ENCODE measurements around the gene YPEL3. TPM values are rescaled to one million over a fixed set of nuclear protein-coding genes. Genes with fewer than 3 reads are reported as not detected.

Gene YPEL3
- polyA plus RNA-seq, 2 of the 4 experiments (the other 2 are of a cell fraction), result 4.5 to 8.1 TPM

GRCh38 chr16:30049871-30050270 is 46.1 kb downstream of the YPEL3 start (continued):
- no peak for TF ChIP-seq FOSL2 (IDR thresholded peaks at IDR 0.05)
- no peak for TF ChIP-seq FOSL2 (CRISPR knock-in tag; IDR thresholded peaks at IDR 0.05)
- no peak for TF ChIP-seq ZC3H11A (IDR thresholded peaks at IDR 0.05)
- no peak for TF ChIP-seq FOSB (CRISPR knock-in tag; IDR thresholded peaks at IDR 0.05)
- TF ChIP-seq BHLHE40 (IDR thresholded peaks at IDR 0.05; ENCODE audit: low read depth, low read length), result no peak
- no peak for TF ChIP-seq FOXS1 (CRISPR knock-in tag; IDR thresholded peaks at IDR 0.05)

- Histone ChIP-seq H3K27ac (no peak overlapping the region), H3K4me1 (no peaks in the 10 kb centered on the region), H3K4me2 (no peak overlapping the region), H3K4me3 (no peak overlapping the region), H3K9me3 (no peaks in the 10 kb centered on the region)
- ATAC-seq (0 out of 6 replicates have a peak, but pooled peaks of 1 of the 2 experiments have one; percentile 22), FAIRE-seq (no peak), DNase-seq (ENCODE audit: low read depth in 1 of 2, low spot score in 1 of 2) (no peak)
- POLR2A ChIA-PET, result no interaction called here
- no peak for TF ChIP-seq E2F6 (IDR thresholded peaks at IDR 0.05; ENCODE audit: borderline replicate concordance, low read depth)
- TF ChIP-seq ZFP36 (IDR thresholded peaks at IDR 0.05; ENCODE audit: borderline replicate concordance, partially characterized antibody), result peak; percentile 4
- no peak for TF ChIP-seq EHMT2 (IDR thresholded peaks at IDR 0.05; ENCODE audit: low read depth)
- peak; percentile 28; the same call in 1 of the 2 replicates for TF ChIP-seq KDM1A (IDR thresholded peaks at IDR 0.05; ENCODE audit: low read depth)
- 92% methylated on average over 1 of the region's 1 CpG for WGBS (ENCODE audit: missing lambda C conversion rate)
- CTCF ChIA-PET, result interaction anchor here (0.8 to 4.6 kb wide), 4 partner anchors 9 to 46 kb away, joined by 3 to 34 read pairs (median 5); partner anchors contain the start of genes TBX6 and TLCD3B
Observed at GRCh38 chr16:30046588-30046987, 49.4 kb downstream of the YPEL3 start.

- TF ChIP-seq CBX2 (IDR thresholded peaks at IDR 0.05; ENCODE audit: borderline replicate concordance, low read depth) (no peak), KDM1A (IDR thresholded peaks at IDR 0.05; ENCODE audit: low read depth) (no peak), EP300 (IDR thresholded peaks at IDR 0.05) (no peak), RFX5 (IDR thresholded peaks at IDR 0.05) (no peak), HOXA7 (CRISPR knock-in tag; IDR thresholded peaks at IDR 0.05) (no peak), NR3C1 (IDR thresholded peaks at IDR 0.05) (no peak), NPAS2 (CRISPR knock-in tag; IDR thresholded peaks at IDR 0.05; ENCODE audit: borderline replicate concordance) (no peak), EHMT2 (IDR thresholded peaks at IDR 0.05; ENCODE audit: low read depth) (no peak), FOSB (CRISPR knock-in tag; IDR thresholded peaks at IDR 0.05) (no peak), KDM5A (IDR thresholded peaks at IDR 0.05) (no peak)
- Histone ChIP-seq H3K27ac (no peak overlapping the region), H3K4me2 (no peak overlapping the region), H3K4me1 (no peaks in the 10 kb centered on the region), H3K9me3 (no peaks in the 10 kb centered on the region), H3K4me3 (no peak overlapping the region)
- ATAC-seq (peak; percentile 24 to 30; a peak in 1 of 6 replicates), DNase-seq (ENCODE audit: low read depth in 1 of 2, low spot score in 1 of 2) (no peak), FAIRE-seq (no peak)
- ChIA-PET POLR2A (no interaction called here), CTCF (interaction anchor here (0.8 to 4.6 kb wide), 4 partner anchors 9 to 46 kb away, joined by 3 to 34 read pairs (median 5); partner anchors contain the start of genes TBX6 and TLCD3B)
- WGBS (ENCODE audit: missing lambda C conversion rate), result 70% methylated on average over 8 of the region's 8 CpGs
Observed at GRCh38 chr16:30046178-30046577, 49.8 kb downstream of the YPEL3 start.

Other genes with a start within 250 kb of the YPEL3 start
- 64.0 and 84.3 TPM in 2 replicates for gene CDIPT, start 233.0 kb downstream of the YPEL3 start, polyA plus RNA-seq (2011; rRNA removed)
- gene CDIPT, start 233.0 kb downstream of the YPEL3 start, polyA plus RNA-seq (2017; fragmentation: RNase III; extraction: RNeasy Plus Mini Kit Qiagen cat#74134 plus additional on column Dnase treatment), result 60.3 to 72.1 TPM (median 71.2 TPM) in 3 replicates
- 4.3 and 5.1 TPM in 2 replicates for gene SEZ6L2, start 196.7 kb downstream of the YPEL3 start, polyA plus RNA-seq (2011; rRNA removed)
- gene SEZ6L2, start 196.7 kb downstream of the YPEL3 start, polyA plus RNA-seq (2017; fragmentation: RNase III; extraction: RNeasy Plus Mini Kit Qiagen cat#74134 plus additional on column Dnase treatment), result 9.0 to 12.6 TPM (median 11.4 TPM) in 3 replicates
- gene ASPHD1, start 195.7 kb downstream of the YPEL3 start, polyA plus RNA-seq (2011; rRNA removed), result 3.7 and 4.6 TPM in 2 replicates
- gene ASPHD1, start 195.7 kb downstream of the YPEL3 start, polyA plus RNA-seq (2017; fragmentation: RNase III; extraction: RNeasy Plus Mini Kit Qiagen cat#74134 plus additional on column Dnase treatment), result 20.6 to 22.2 TPM (median 21.6 TPM) in 3 replicates
- 14.6 and 15.3 TPM in 2 replicates for gene KCTD13, start 170.0 kb downstream of the YPEL3 start, polyA plus RNA-seq (2011; rRNA removed)
- gene KCTD13, start 170.0 kb downstream of the YPEL3 start, polyA plus RNA-seq (2017; fragmentation: RNase III; extraction: RNeasy Plus Mini Kit Qiagen cat#74134 plus additional on column Dnase treatment), result 11.9 to 13.3 TPM (median 12.7 TPM) in 3 replicates
- 65.1 and 82.5 TPM in 2 replicates for gene TMEM219, start 134.1 kb downstream of the YPEL3 start, polyA plus RNA-seq (2011; rRNA removed)
- gene TMEM219, start 134.1 kb downstream of the YPEL3 start, polyA plus RNA-seq (2017; fragmentation: RNase III; extraction: RNeasy Plus Mini Kit Qiagen cat#74134 plus additional on column Dnase treatment), result 68.1 to 77.2 TPM (median 74.4 TPM) in 3 replicates
- gene TAOK2, start 122.3 kb downstream of the YPEL3 start, polyA plus RNA-seq (2011; rRNA removed), result 13.7 TPM in 2 replicates
- gene TAOK2, start 122.3 kb downstream of the YPEL3 start, polyA plus RNA-seq (2017; fragmentation: RNase III; extraction: RNeasy Plus Mini Kit Qiagen cat#74134 plus additional on column Dnase treatment), result 28.2 to 30.8 TPM (median 30.7 TPM) in 3 replicates
- gene HIRIP3, start 100.6 kb downstream of the YPEL3 start, polyA plus RNA-seq (2011; rRNA removed), result 11.5 and 13.5 TPM in 2 replicates
- gene HIRIP3, start 100.6 kb downstream of the YPEL3 start, polyA plus RNA-seq (2017; fragmentation: RNase III; extraction: RNeasy Plus Mini Kit Qiagen cat#74134 plus additional on column Dnase treatment), result 16.7 to 19.5 TPM (median 17.0 TPM) in 3 replicates
- gene INO80E, start 100.0 kb downstream of the YPEL3 start, polyA plus RNA-seq (2011; rRNA removed), result 33.1 and 41.3 TPM in 2 replicates
- gene INO80E, start 100.0 kb downstream of the YPEL3 start, polyA plus RNA-seq (2017; fragmentation: RNase III; extraction: RNeasy Plus Mini Kit Qiagen cat#74134 plus additional on column Dnase treatment), result 85.4 to 94.2 TPM (median 89.0 TPM) in 3 replicates
- 2.5 and 3.4 TPM in 2 replicates for gene DOC2A, start 85.2 kb downstream of the YPEL3 start, polyA plus RNA-seq (2011; rRNA removed)
- 4.6 to 6.7 TPM (median 5.5 TPM) in 3 replicates for gene DOC2A, start 85.2 kb downstream of the YPEL3 start, polyA plus RNA-seq (2017; fragmentation: RNase III; extraction: RNeasy Plus Mini Kit Qiagen cat#74134 plus additional on column Dnase treatment)
- not detected in 2 replicates for gene C16orf92, start 73.0 kb downstream of the YPEL3 start, polyA plus RNA-seq (2011; rRNA removed)
- not detected in 3 replicates for gene C16orf92, start 73.0 kb downstream of the YPEL3 start, polyA plus RNA-seq (2017; fragmentation: RNase III; extraction: RNeasy Plus Mini Kit Qiagen cat#74134 plus additional on column Dnase treatment)
- 0.16 and 0.30 TPM in 2 replicates for gene TLCD3B, start 64.9 kb downstream of the YPEL3 start, polyA plus RNA-seq (2011; rRNA removed)
- 0.35 to 0.71 TPM (median 0.68 TPM) in 3 replicates for gene TLCD3B, start 64.9 kb downstream of the YPEL3 start, polyA plus RNA-seq (2017; fragmentation: RNase III; extraction: RNeasy Plus Mini Kit Qiagen cat#74134 plus additional on column Dnase treatment)
- gene ALDOA, start 30.5 kb downstream of the YPEL3 start, polyA plus RNA-seq (2011; rRNA removed), result 741 and 761 TPM in 2 replicates
- gene ALDOA, start 30.5 kb downstream of the YPEL3 start, polyA plus RNA-seq (2017; fragmentation: RNase III; extraction: RNeasy Plus Mini Kit Qiagen cat#74134 plus additional on column Dnase treatment), result 1,254 to 1,331 TPM (median 1,286 TPM) in 3 replicates
- gene PPP4C, start 20.2 kb downstream of the YPEL3 start, polyA plus RNA-seq (2011; rRNA removed), result 102 and 117 TPM in 2 replicates
- 107 to 117 TPM (median 115 TPM) in 3 replicates for gene PPP4C, start 20.2 kb downstream of the YPEL3 start, polyA plus RNA-seq (2017; fragmentation: RNase III; extraction: RNeasy Plus Mini Kit Qiagen cat#74134 plus additional on column Dnase treatment)
- 0.11 and 0.14 TPM in 2 replicates for gene TBX6, start 4.3 kb downstream of the YPEL3 start, polyA plus RNA-seq (2011; rRNA removed)
- 0.26 to 0.63 TPM (median 0.62 TPM) in 3 replicates for gene TBX6, start 4.3 kb downstream of the YPEL3 start, polyA plus RNA-seq (2017; fragmentation: RNase III; extraction: RNeasy Plus Mini Kit Qiagen cat#74134 plus additional on column Dnase treatment)
- 0.58 and 1.1 TPM in 2 replicates for gene GDPD3, start 17.3 kb upstream of the YPEL3 start, polyA plus RNA-seq (2011; rRNA removed)
- 1.3 to 2.4 TPM (median 1.8 TPM) in 3 replicates for gene GDPD3, start 17.3 kb upstream of the YPEL3 start, polyA plus RNA-seq (2017; fragmentation: RNase III; extraction: RNeasy Plus Mini Kit Qiagen cat#74134 plus additional on column Dnase treatment)
- 26.1 and 27.2 TPM in 2 replicates for gene MAPK3, start 27.0 kb upstream of the YPEL3 start, polyA plus RNA-seq (2011; rRNA removed)
- gene MAPK3, start 27.0 kb upstream of the YPEL3 start, polyA plus RNA-seq (2017; fragmentation: RNase III; extraction: RNeasy Plus Mini Kit Qiagen cat#74134 plus additional on column Dnase treatment), result 34.7 to 46.0 TPM (median 45.0 TPM) in 3 replicates
- gene CORO1A, start 87.4 kb upstream of the YPEL3 start, polyA plus RNA-seq (2011; rRNA removed), result 0.82 and 0.83 TPM in 2 replicates
- 4.1 to 5.9 TPM (median 5.3 TPM) in 3 replicates for gene CORO1A, start 87.4 kb upstream of the YPEL3 start, polyA plus RNA-seq (2017; fragmentation: RNase III; extraction: RNeasy Plus Mini Kit Qiagen cat#74134 plus additional on column Dnase treatment)
- 43.9 and 53.8 TPM in 2 replicates for gene BOLA2B, start 97.5 kb upstream of the YPEL3 start, polyA plus RNA-seq (2011; rRNA removed)
- 236 to 258 TPM (median 244 TPM) in 3 replicates for gene BOLA2B, start 97.5 kb upstream of the YPEL3 start, polyA plus RNA-seq (2017; fragmentation: RNase III; extraction: RNeasy Plus Mini Kit Qiagen cat#74134 plus additional on column Dnase treatment)
- gene SLX1A, start 97.7 kb upstream of the YPEL3 start, polyA plus RNA-seq (2011; rRNA removed), result 3.5 and 17.5 TPM in 2 replicates
- gene SLX1A, start 97.7 kb upstream of the YPEL3 start, polyA plus RNA-seq (2017; fragmentation: RNase III; extraction: RNeasy Plus Mini Kit Qiagen cat#74134 plus additional on column Dnase treatment), result 28.0 to 32.2 TPM (median 28.4 TPM) in 3 replicates
- gene SULT1A3, start 103.0 kb upstream of the YPEL3 start, polyA plus RNA-seq (2011; rRNA removed), result 8.0 and 11.5 TPM in 2 replicates
- gene SULT1A3, start 103.0 kb upstream of the YPEL3 start, polyA plus RNA-seq (2017; fragmentation: RNase III; extraction: RNeasy Plus Mini Kit Qiagen cat#74134 plus additional on column Dnase treatment), result 7.9 to 8.8 TPM (median 8.3 TPM) in 3 replicates
- 0.98 and 1.7 TPM in 2 replicates for gene NPIPB13, start 152.3 kb upstream of the YPEL3 start, polyA plus RNA-seq (2011; rRNA removed)
- gene NPIPB13, start 152.3 kb upstream of the YPEL3 start, polyA plus RNA-seq (2017; fragmentation: RNase III; extraction: RNeasy Plus Mini Kit Qiagen cat#74134 plus additional on column Dnase treatment), result 1.00 to 1.5 TPM (median 1.1 TPM) in 3 replicates

Data from A549 (cell line).